ENCODE measurements around the gene GALNT2. TPM values are rescaled to one million over a fixed set of nuclear protein-coding genes. Genes with fewer than 3 reads are reported as not detected.

Gene GALNT2
- polyA plus RNA-seq, 1 of the 3 experiments (the other 2 are of a cell fraction): 118 TPM

DNA sequence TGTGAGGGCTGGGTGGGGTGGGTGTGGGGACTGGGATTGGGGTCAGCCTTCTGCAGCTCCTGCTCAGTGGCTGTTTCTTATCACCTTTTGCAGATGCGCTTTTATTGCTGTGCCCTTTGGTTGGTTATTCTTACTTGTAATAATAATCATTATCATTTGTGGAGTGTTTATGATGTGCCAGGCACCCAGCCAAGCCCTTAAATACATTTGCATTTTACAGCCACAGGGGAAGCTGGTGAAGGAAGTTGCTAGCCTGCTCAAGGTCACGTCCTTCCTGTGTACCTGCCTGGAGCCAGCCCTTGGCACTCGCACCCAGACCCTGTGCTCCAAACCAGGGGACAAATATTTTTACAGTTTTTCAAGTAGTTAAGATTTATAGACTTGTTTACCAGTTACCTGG, 215.1 kb downstream of the GALNT2 start:
- WGBS (ENCODE audit: low lambda C conversion rate): 70% methylated on average over 3 of the region's 3 CpGs
- peaks cover 0 to 22% of the 10 kb centered on the region in 2 experiments; a peak in 1 of 4 replicates for H3K4me1 ChIP-seq (ENCODE audit: control insufficient read depth in 1 of 2, insufficient read depth in 2 of 2, low read depth in 1 of 2, low read length in 1 of 2)
- peak overlapping the region in 1 of 2 experiments; percentile 79; a peak in 2 of 4 replicates for H3K27ac ChIP-seq (ENCODE audit: low read depth in 2 of 2, low read length in 1 of 2)
- no peak overlapping the region for H3K4me3 ChIP-seq (ENCODE audit: low read depth in 2 of 2, low read length in 1 of 2)
- no peak overlapping the region for H3K9ac ChIP-seq
- H2AFZ ChIP-seq (ENCODE audit: low read depth): no peak overlapping the region
- H3F3A ChIP-seq (replicated peaks; ENCODE audit: insufficient read depth): no peaks in the 10 kb centered on the region
- no peak overlapping the region for H3K4me2 ChIP-seq
- no peaks in the 10 kb centered on the region for H3K79me2 ChIP-seq (ENCODE audit: insufficient read depth)
- peaks cover 3 to 33% of the 10 kb centered on the region in 2 experiments for H3K36me3 ChIP-seq (replicated peaks in 1 of 2; ENCODE audit: control insufficient read depth in 1 of 2, insufficient read depth in 2 of 2, low read length in 1 of 2)
- DNase-seq: peak; percentile 58
- no peaks in the 10 kb centered on the region for H3K9me2 ChIP-seq
- no peaks in the 10 kb centered on the region for H3K9me3 ChIP-seq
- no peaks in the 10 kb centered on the region for H3K27me3 ChIP-seq (ENCODE audit: insufficient read depth)
- peak in 1 of 2 experiments; percentile 51; a peak in 1 of 4 replicates for TF ChIP-seq EP300 (IDR thresholded peaks at IDR 0.05; ENCODE audit: borderline replicate concordance in 1 of 2, low read depth in 1 of 2, low read length in 1 of 2)
- TF ChIP-seq, protein P1, sequence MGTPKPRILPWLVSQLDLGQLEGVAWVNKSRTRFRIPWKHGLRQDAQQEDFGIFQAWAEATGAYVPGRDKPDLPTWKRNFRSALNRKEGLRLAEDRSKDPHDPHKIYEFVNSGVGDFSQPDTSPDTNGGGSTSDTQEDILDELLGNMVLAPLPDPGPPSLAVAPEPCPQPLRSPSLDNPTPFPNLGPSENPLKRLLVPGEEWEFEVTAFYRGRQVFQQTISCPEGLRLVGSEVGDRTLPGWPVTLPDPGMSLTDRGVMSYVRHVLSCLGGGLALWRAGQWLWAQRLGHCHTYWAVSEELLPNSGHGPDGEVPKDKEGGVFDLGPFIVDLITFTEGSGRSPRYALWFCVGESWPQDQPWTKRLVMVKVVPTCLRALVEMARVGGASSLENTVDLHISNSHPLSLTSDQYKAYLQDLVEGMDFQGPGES (IDR thresholded peaks at IDR 0.05; ENCODE audit: low read depth, low read length): no peak
- TF ChIP-seq, protein P2, sequence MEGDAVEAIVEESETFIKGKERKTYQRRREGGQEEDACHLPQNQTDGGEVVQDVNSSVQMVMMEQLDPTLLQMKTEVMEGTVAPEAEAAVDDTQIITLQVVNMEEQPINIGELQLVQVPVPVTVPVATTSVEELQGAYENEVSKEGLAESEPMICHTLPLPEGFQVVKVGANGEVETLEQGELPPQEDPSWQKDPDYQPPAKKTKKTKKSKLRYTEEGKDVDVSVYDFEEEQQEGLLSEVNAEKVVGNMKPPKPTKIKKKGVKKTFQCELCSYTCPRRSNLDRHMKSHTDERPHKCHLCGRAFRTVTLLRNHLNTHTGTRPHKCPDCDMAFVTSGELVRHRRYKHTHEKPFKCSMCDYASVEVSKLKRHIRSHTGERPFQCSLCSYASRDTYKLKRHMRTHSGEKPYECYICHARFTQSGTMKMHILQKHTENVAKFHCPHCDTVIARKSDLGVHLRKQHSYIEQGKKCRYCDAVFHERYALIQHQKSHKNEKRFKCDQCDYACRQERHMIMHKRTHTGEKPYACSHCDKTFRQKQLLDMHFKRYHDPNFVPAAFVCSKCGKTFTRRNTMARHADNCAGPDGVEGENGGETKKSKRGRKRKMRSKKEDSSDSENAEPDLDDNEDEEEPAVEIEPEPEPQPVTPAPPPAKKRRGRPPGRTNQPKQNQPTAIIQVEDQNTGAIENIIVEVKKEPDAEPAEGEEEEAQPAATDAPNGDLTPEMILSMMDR (IDR thresholded peaks at IDR 0.05): no peak
- TF ChIP-seq RCOR1 (IDR thresholded peaks at IDR 0.05; ENCODE audit: low read length): 0 out of 2 replicates have a peak, but pooled peaks have one; percentile 29
- no peaks in the 10 kb centered on the region for H4K20me1 ChIP-seq (ENCODE audit: insufficient read depth)
- ChIA-PET CTCF (no interaction called here), POLR2A (no interaction called here)

DNA sequence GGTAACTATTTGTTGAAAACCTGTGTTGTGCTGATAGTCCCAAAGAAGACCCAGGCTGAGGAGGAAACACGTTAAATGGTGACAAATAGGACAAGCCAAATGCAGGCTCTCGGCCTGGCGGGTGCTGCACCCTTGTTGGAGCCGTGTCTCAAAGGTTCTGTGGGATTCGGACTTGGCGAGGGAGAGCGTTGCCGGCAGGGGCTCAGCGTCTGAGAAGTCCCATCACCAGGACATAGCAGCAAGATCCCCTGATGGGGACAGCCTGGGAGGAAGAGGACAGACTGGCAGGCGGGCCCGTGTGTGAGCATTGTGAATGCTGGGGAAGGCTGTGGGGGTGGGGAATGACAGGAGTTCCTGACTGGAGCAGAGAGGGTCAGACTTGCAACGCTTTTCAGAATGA, 216.6 kb downstream of the GALNT2 start:
- ChIA-PET CTCF (no interaction called here), POLR2A (no interaction called here)
- no peak overlapping the region for H3K4me2 ChIP-seq
- TF ChIP-seq TAF1 (IDR thresholded peaks at IDR 0.05; ENCODE audit: borderline replicate concordance, low read depth, low read length): no peak
- H3K9me3 ChIP-seq: no peaks in the 10 kb centered on the region
- no peaks in the 10 kb centered on the region for H3F3A ChIP-seq (replicated peaks; ENCODE audit: insufficient read depth)
- no peaks in the 10 kb centered on the region for H3K79me2 ChIP-seq (ENCODE audit: insufficient read depth)
- no peak overlapping the region for H3K9ac ChIP-seq
- 98% methylated on average over 12 of the region's 12 CpGs for WGBS (ENCODE audit: low lambda C conversion rate)
- H3K27ac ChIP-seq (ENCODE audit: low read depth in 2 of 2, low read length in 1 of 2): no peak overlapping the region
- H2AFZ ChIP-seq (ENCODE audit: low read depth): no peak overlapping the region
- no peak overlapping the region for H3K4me3 ChIP-seq (ENCODE audit: low read depth in 2 of 2, low read length in 1 of 2)
- no peaks in the 10 kb centered on the region for H3K9me2 ChIP-seq
- H3K27me3 ChIP-seq (ENCODE audit: insufficient read depth): no peaks in the 10 kb centered on the region
- DNase-seq: no peak
- H4K20me1 ChIP-seq (ENCODE audit: insufficient read depth): no peaks in the 10 kb centered on the region
- peaks cover 0 to 18% of the 10 kb centered on the region in 2 experiments; a peak in 1 of 4 replicates for H3K4me1 ChIP-seq (ENCODE audit: control insufficient read depth in 1 of 2, insufficient read depth in 2 of 2, low read depth in 1 of 2, low read length in 1 of 2)
- peaks cover 0 to 26% of the 10 kb centered on the region in 2 experiments for H3K36me3 ChIP-seq (replicated peaks in 1 of 2; ENCODE audit: control insufficient read depth in 1 of 2, insufficient read depth in 2 of 2, low read length in 1 of 2)

DNA sequence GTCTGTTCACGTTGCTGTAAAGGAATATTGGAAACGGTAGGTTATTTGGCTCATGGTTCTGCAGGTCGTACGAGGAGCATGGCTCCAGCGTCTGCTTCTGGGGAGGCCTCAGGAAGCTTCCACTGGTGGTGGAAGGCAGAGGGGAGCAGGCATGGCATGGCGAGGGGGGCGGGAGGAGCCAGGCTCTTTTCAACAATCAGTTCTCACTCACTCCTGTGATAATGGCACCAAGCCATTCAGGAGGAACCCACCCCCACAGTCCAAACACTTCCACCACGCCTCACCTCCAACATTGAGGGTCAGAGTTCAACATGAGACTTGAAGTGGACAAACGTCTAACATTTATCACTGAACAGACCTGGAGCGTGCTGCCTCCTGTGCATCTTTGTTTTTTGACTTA, 217.9 kb downstream of the GALNT2 start:
- no peaks in the 10 kb centered on the region for H3F3A ChIP-seq (replicated peaks; ENCODE audit: insufficient read depth)
- no peaks in the 10 kb centered on the region for H3K27me3 ChIP-seq (ENCODE audit: insufficient read depth)
- no peaks in the 10 kb centered on the region for H3K9me3 ChIP-seq
- H4K20me1 ChIP-seq (ENCODE audit: insufficient read depth): no peaks in the 10 kb centered on the region
- H3K4me2 ChIP-seq: no peak overlapping the region
- POLR2A ChIA-PET: no interaction called here
- H3K9ac ChIP-seq: no peak overlapping the region
- H3K27ac ChIP-seq (ENCODE audit: low read depth in 2 of 2, low read length in 1 of 2): no peak overlapping the region
- H3K9me2 ChIP-seq: no peaks in the 10 kb centered on the region
- no peak for DNase-seq
- H3K36me3 ChIP-seq (replicated peaks in 1 of 2; ENCODE audit: control insufficient read depth in 1 of 2, insufficient read depth in 2 of 2, low read length in 1 of 2): peaks cover 0 to 14% of the 10 kb centered on the region in 2 experiments
- H3K79me2 ChIP-seq (ENCODE audit: insufficient read depth): no peaks in the 10 kb centered on the region
- no peak overlapping the region for H2AFZ ChIP-seq (ENCODE audit: low read depth)
- 94% methylated on average over 10 of the region's 10 CpGs for WGBS (ENCODE audit: low lambda C conversion rate)
- CTCF ChIA-PET: no interaction called here
- peaks cover 0 to 18% of the 10 kb centered on the region in 2 experiments; a peak in 1 of 4 replicates for H3K4me1 ChIP-seq (ENCODE audit: control insufficient read depth in 1 of 2, insufficient read depth in 2 of 2, low read depth in 1 of 2, low read length in 1 of 2)
- H3K4me3 ChIP-seq (ENCODE audit: low read depth in 2 of 2, low read length in 1 of 2): no peak overlapping the region
- no peak for TF ChIP-seq CHD2 (IDR thresholded peaks at IDR 0.05; ENCODE audit: low read length, partially characterized antibody)
- TF ChIP-seq, protein P1 (IDR thresholded peaks at IDR 0.05; ENCODE audit: low read depth, low read length): no peak
- TF ChIP-seq NFIC (IDR thresholded peaks at IDR 0.05; ENCODE audit: borderline replicate concordance): no peak
- TF ChIP-seq FOXM1 (IDR thresholded peaks at IDR 0.05; ENCODE audit: low read depth): no peak
- no peak for TF ChIP-seq POLR2AphosphoS5 (IDR thresholded peaks at IDR 0.05; ENCODE audit: low read depth, low read length)
- TF ChIP-seq RFX5 (IDR thresholded peaks at IDR 0.05; ENCODE audit: low read length): no peak
- TF ChIP-seq YY1 (IDR thresholded peaks at IDR 0.05; ENCODE audit: low read depth): no peak
- no peak for TF ChIP-seq RCOR1 (IDR thresholded peaks at IDR 0.05; ENCODE audit: low read length)
- no peak for TF ChIP-seq FOSL2 (IDR thresholded peaks at IDR 0.05; ENCODE audit: borderline replicate concordance, low read depth)
- TF ChIP-seq GATA2 (CRISPR knock-in tag; IDR thresholded peaks at IDR 0.05): no peak
- TF ChIP-seq TAF1 (IDR thresholded peaks at IDR 0.05; ENCODE audit: borderline replicate concordance, low read depth, low read length): no peak
- no peak for TF ChIP-seq TCF12 (IDR thresholded peaks at IDR 0.05)
- no peak for TF ChIP-seq EZH2phosphoT487 (IDR thresholded peaks at IDR 0.05; ENCODE audit: borderline replicate concordance, low read depth)
- no peak for TF ChIP-seq RXRA (IDR thresholded peaks at IDR 0.05; ENCODE audit: borderline replicate concordance, low read depth)
- TF ChIP-seq, protein P3, sequence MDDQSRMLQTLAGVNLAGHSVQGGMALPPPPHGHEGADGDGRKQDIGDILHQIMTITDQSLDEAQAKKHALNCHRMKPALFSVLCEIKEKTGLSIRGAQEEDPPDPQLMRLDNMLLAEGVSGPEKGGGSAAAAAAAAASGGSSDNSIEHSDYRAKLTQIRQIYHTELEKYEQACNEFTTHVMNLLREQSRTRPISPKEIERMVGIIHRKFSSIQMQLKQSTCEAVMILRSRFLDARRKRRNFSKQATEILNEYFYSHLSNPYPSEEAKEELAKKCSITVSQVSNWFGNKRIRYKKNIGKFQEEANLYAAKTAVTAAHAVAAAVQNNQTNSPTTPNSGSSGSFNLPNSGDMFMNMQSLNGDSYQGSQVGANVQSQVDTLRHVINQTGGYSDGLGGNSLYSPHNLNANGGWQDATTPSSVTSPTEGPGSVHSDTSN (IDR thresholded peaks at IDR 0.05): no peak
- TF ChIP-seq JUND (IDR thresholded peaks at IDR 0.05): no peak
